GM19099 (cell line): ENCODE data around the gene SUPT6H.
A peak's percentile ranks its signal among the peaks of the same experiment; 100 is the strongest.

Source experiments
- POLR2A ChIP-seq: IDR thresholded peaks from 3 replicates; pipeline ENCODE4 v1.6.1; 2011; ENCODE audit warnings: low read depth; ENCODE audit not compliant: insufficient read length; ENCODE audit errors: extremely low read depth

Gene SUPT6H

GRCh38 chr17:28747051-28747691 is 85.2 kb downstream of the SUPT6H start:
- peak; percentile 2 for TF ChIP-seq POLR2A

- TF ChIP-seq POLR2A: no peak
These were observed 86.1 kb downstream of the SUPT6H start for GRCh38 chr17:28747801-28748750.

- no peak for TF ChIP-seq POLR2A
These were observed 87.0 kb downstream of the SUPT6H start for GRCh38 chr17:28748852-28749515.

- TF ChIP-seq POLR2A: no peak
These were observed 87.6 kb downstream of the SUPT6H start for GRCh38 chr17:28749516-28750177.

- TF ChIP-seq POLR2A: no peak
These were observed 88.4 kb downstream of the SUPT6H start for GRCh38 chr17:28750178-28751047.

GRCh38 chr17:28751600-28752366 is 89.8 kb downstream of the SUPT6H start:
- no peak for TF ChIP-seq POLR2A
